PC-9 (cell line): ENCODE data around the gene MBD2.

Experiments
- EZH2 ChIP-seq: fragments of 200-600 bp; sonication (generic); IDR thresholded peaks from 2 replicates; pipeline ENCODE4 v1.8.0; 2017; ENCODE audit warnings: antibody characterized with exemption, low read depth
- TF ChIP-seq, protein P1 (sequence below): fragments of 200-600 bp; sonication (generic); conservative IDR thresholded peaks from 2 replicates; pipeline ENCODE4 v1.6.1; 2017; ENCODE audit warnings: mixed run types, antibody characterized with exemption, mild to moderate bottlenecking, moderate library complexity

DNA sequence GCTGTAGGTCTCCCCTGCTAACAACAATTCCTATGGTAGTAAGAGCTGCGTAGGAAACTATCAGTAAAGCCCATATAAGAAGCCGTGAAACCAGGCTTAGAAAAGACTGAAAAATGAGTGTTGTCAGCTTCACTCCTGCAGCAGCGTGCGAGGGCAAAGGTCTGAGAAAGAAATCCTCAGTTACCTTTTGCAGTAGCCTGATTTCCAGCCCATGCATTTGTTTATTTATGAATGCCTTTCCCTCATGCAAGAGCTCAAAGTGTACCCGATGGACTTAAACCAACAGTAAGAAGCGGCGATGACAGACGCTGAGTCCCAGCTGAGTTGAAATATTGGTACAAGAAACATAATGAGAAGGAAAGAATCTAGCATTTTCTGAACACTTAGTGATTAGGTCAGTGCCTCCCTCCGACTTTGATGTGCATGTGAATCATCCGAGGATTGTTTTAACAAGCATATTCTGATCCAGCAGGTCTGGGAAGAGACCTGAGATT, 29.8 kb upstream of the MBD2 start:
- TF ChIP-seq, protein P1, sequence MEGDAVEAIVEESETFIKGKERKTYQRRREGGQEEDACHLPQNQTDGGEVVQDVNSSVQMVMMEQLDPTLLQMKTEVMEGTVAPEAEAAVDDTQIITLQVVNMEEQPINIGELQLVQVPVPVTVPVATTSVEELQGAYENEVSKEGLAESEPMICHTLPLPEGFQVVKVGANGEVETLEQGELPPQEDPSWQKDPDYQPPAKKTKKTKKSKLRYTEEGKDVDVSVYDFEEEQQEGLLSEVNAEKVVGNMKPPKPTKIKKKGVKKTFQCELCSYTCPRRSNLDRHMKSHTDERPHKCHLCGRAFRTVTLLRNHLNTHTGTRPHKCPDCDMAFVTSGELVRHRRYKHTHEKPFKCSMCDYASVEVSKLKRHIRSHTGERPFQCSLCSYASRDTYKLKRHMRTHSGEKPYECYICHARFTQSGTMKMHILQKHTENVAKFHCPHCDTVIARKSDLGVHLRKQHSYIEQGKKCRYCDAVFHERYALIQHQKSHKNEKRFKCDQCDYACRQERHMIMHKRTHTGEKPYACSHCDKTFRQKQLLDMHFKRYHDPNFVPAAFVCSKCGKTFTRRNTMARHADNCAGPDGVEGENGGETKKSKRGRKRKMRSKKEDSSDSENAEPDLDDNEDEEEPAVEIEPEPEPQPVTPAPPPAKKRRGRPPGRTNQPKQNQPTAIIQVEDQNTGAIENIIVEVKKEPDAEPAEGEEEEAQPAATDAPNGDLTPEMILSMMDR, result no peak
- no peak for TF ChIP-seq EZH2
